Kidney epithelial cell (primary cell): ENCODE data around the gene SNAPC3. TPM values are rescaled to one million over a fixed set of nuclear protein-coding genes. Genes with fewer than 3 reads are reported as not detected.
A peak's percentile ranks its signal among the peaks of the same experiment; 100 is the strongest.
"Not testable (repeated sequence)": the region's sequence is repeated elsewhere in the genome, so short reads cannot be mapped to it uniquely, and the experiment has no call there.

Experiments used
- DNase-seq: peaks from one replicate; pipeline ENCODE4 v3.0.0-alpha.2; 2010; ENCODE audit warnings: low read depth
- H3K27me3 ChIP-seq: 2 replicates; pipeline ENCODE4 v1.6.0; 2011; ENCODE audit warnings: low read length; ENCODE audit not compliant: control insufficient read depth, insufficient read depth
- H3K36me3 ChIP-seq: 2 replicates; pipeline ENCODE4 v1.5.1; 2011; ENCODE audit warnings: low read length; ENCODE audit not compliant: control insufficient read depth, insufficient read depth
- H3K4me3 ChIP-seq: 2 replicates; pipeline ENCODE4 v1.5.1; 2011; ENCODE audit warnings: low read depth, mild to moderate bottlenecking, control low read depth, low read length
- CTCF ChIP-seq: IDR thresholded peaks from 2 replicates; pipeline ENCODE4 v1.5.1; 2011; ENCODE audit warnings: mild to moderate bottlenecking, moderate library complexity, low read length, control low read depth, inconsistent platforms; ENCODE audit not compliant: insufficient read depth, poor library complexity, severe bottlenecking
- total RNA-seq: library from RNA; depleted of rRNA; stranded (reverse); fragments of >200 nt; gene quantifications from 2 replicates; pipeline ENCODE4 v1.2.3, GENCODE V29; 2015

The SNAPC3 gene
- total RNA-seq: 23.2 TPM in 2 replicates

GRCh38 chr9:15422372-15423230, at the start of gene SNAPC3:
TSS of gene SNAPC3 (plus strand) at chr9:15422876. CDS start at chr9:15422880, 4 bp downstream.
- Histone ChIP-seq H3K27me3 (no peaks in the 10 kb centered on the region), H3K4me3 (peak within 1 kb of the TSS; percentile 74), H3K36me3 (no peaks in the 10 kb centered on the region)
- TF ChIP-seq CTCF: no peak
- peak; percentile 80 for DNase-seq

DNA sequence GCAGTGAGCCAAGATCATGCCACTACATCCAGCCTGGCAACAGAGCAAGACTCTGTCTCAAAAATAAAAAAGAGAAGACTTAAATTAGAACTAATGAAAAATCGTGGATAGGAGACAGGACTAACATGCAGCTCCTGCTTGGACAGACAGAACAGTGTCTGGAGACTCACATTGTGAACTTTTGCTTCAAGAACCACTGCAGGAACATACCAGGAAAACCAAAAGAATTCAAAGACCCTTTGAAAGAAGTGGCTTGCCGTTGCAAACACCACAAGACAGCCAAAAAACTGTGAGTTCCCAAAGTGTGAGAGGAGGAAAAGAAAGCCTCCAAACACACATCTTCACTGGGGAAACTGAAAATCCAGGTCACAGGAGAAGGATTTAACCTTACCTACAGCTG, 48.8 kb upstream of the SNAPC3 start:
- DNase-seq: no peak
- no peak overlapping the region for H3K4me3 ChIP-seq
- no peaks in the 10 kb centered on the region for H3K27me3 ChIP-seq
- TF ChIP-seq CTCF: no peak
- no peaks in the 10 kb centered on the region for H3K36me3 ChIP-seq

- no peak for DNase-seq
- H3K27me3 ChIP-seq: no peaks in the 10 kb centered on the region
- H3K4me3 ChIP-seq: no peak overlapping the region
- no peak for TF ChIP-seq CTCF
- no peaks in the 10 kb centered on the region for H3K36me3 ChIP-seq
Measured at GRCh38 chr9:15374310-15374709, 48.4 kb upstream of the SNAPC3 start.

GRCh38 chr9:15374825-15375224, 47.9 kb upstream of the SNAPC3 start:
- Histone ChIP-seq H3K4me3 (no peak overlapping the region), H3K36me3 (no peaks in the 10 kb centered on the region), H3K27me3 (no peaks in the 10 kb centered on the region)
- no peak for TF ChIP-seq CTCF
- DNase-seq: no peak

DNA sequence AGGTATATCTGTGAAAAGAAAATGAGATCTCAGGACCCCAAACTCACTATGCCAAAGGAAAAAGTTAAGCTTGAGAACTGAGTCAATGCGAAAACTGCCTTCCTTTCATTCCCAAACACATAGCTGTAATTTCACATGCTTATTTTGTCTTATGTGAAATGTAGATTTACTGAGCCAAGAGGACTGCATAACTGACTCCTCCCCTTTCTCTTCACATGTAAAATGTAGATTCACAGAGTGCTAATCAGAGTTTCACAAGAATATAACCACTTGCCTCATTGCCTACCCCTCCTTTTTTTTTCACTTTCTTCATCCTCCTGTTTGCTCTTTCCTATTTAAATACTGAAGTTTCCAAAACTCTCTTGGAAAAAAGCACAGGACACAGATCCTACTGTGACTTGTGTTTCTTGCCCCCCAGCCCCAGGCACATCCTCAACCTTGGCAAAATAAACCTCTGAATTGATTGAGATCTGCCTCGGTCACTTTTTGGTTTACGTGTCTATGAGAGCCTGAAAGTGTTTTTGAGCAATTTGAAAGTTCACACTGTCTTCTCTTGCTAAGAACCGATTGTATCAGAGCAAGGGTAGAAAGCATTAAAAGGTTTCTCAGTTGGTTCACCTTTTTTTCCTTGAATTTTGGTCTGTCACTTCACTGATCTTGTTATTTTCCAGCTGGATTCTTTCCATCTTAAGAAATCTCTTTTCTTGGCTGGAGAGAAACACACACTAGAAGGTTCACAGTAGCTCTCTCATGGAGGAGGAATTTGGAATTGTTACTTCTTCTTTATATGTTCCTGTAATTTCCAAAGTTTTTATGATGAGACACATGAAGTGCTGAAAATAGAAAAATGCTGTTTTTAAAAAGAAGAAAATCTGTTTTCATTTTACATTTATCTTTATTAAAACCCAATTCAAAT, 44.8 kb upstream of the SNAPC3 start:
- DNase-seq: no peak
- no peak overlapping the region for H3K4me3 ChIP-seq
- no peaks in the 10 kb centered on the region for H3K36me3 ChIP-seq
- TF ChIP-seq CTCF: no peak
- H3K27me3 ChIP-seq: no peaks in the 10 kb centered on the region

- H3K27me3 ChIP-seq, DNase-seq, H3K36me3 ChIP-seq, H3K4me3 ChIP-seq: not testable (repeated sequence)
Measured at GRCh38 chr9:15379317-15379716, 43.4 kb upstream of the SNAPC3 start.

- not testable (repeated sequence) for DNase-seq, H3K4me3 ChIP-seq, H3K36me3 ChIP-seq, H3K27me3 ChIP-seq
Measured at GRCh38 chr9:15379888-15380287, 42.8 kb upstream of the SNAPC3 start.
